Mesenchymal stem cell (in vitro differentiated cells and primary cell): ENCODE measurements around the gene INPP5D.

Experiments used
- DNase-seq: peaks from one replicate; pipeline ENCODE4 v3.0.0-alpha.2; 2013
- H2AFZ ChIP-seq: one replicate; pipeline ENCODE4 v1.6.1; 2013; ENCODE audit warnings: low read depth, mild to moderate bottlenecking, control low read depth, inconsistent platforms, low read length, moderate library complexity
- H2AK5ac ChIP-seq: 2 replicates; pipeline ENCODE4 v1.6.1; 2013; ENCODE audit warnings: low read length, moderate library complexity, mild to moderate bottlenecking, inconsistent platforms; ENCODE audit not compliant: severe bottlenecking
- H2BK120ac ChIP-seq: one replicate; pipeline ENCODE4 v1.6.1; 2013; ENCODE audit warnings: low read depth, mild to moderate bottlenecking, inconsistent platforms, low read length, moderate library complexity
- H2BK12ac ChIP-seq, 2 experiments: one replicate each; pipeline ENCODE4 v1.6.1; 2013; ENCODE audit warnings: inconsistent platforms in 2 of 2, low read length in 2 of 2, mild to moderate bottlenecking in 2 of 2, moderate library complexity in 2 of 2, control low read depth in 1 of 2
- H2BK15ac ChIP-seq: one replicate; pipeline ENCODE4 v1.6.1; 2013; ENCODE audit warnings: mild to moderate bottlenecking, low read depth, inconsistent platforms; ENCODE audit not compliant: poor library complexity, severe bottlenecking
- H2BK5ac ChIP-seq: 2 replicates; pipeline ENCODE4 v1.6.1; 2013; ENCODE audit warnings: low read depth, mild to moderate bottlenecking, low read length, control low read depth, inconsistent platforms; ENCODE audit not compliant: poor library complexity, severe bottlenecking
- H3K14ac ChIP-seq, 2 experiments: one replicate each; pipeline ENCODE4 v1.6.1; 2013; ENCODE audit warnings: inconsistent platforms in 2 of 2, low read length in 2 of 2, control low read depth in 1 of 2, mild to moderate bottlenecking in 1 of 2, moderate library complexity in 1 of 2
- H3K18ac ChIP-seq, 2 experiments: one replicate each; pipeline ENCODE4 v1.6.1; 2013; ENCODE audit warnings: inconsistent platforms in 2 of 2, low read length in 2 of 2, control low read depth in 1 of 2, low read depth in 1 of 2, mild to moderate bottlenecking in 1 of 2
- H3K23ac ChIP-seq, 2 experiments: one replicate each; pipeline ENCODE4 v1.6.1; 2013; ENCODE audit warnings: inconsistent platforms in 2 of 2, low read length in 2 of 2, mild to moderate bottlenecking in 2 of 2, moderate library complexity in 2 of 2, control low read depth in 1 of 2
- H3K27ac ChIP-seq: 2 replicates; pipeline ENCODE4 v1.5.1; 2013; ENCODE audit warnings: mild to moderate bottlenecking, moderate library complexity, low read length, control low read depth, inconsistent platforms; ENCODE audit not compliant: poor library complexity, severe bottlenecking
- H3K27me3 ChIP-seq, 2 experiments: 2 replicates each; pipeline versions ENCODE4 v1.6.1 to v1.7.0; 2013; ENCODE audit warnings: low read length in 2 of 2, mild to moderate bottlenecking in 2 of 2, moderate library complexity in 2 of 2, control low read depth in 1 of 2, inconsistent platforms in 1 of 2; ENCODE audit not compliant: control insufficient read depth in 1 of 2, insufficient read depth in 1 of 2
- H3K36me3 ChIP-seq, 2 experiments: 2 replicates each; pipeline versions ENCODE4 v1.6.1 to v1.7.0; 2013; ENCODE audit warnings: low read length in 2 of 2, control low read depth in 1 of 2, inconsistent platforms in 1 of 2, low read depth in 1 of 2, mild to moderate bottlenecking in 1 of 2; ENCODE audit not compliant: insufficient read depth in 2 of 2, control insufficient read depth in 1 of 2
- H3K4ac ChIP-seq, 2 experiments: one replicate each; pipeline ENCODE4 v1.6.1; 2013; ENCODE audit warnings: inconsistent platforms in 2 of 2, low read length in 2 of 2, mild to moderate bottlenecking in 2 of 2, moderate library complexity in 2 of 2, control low read depth in 1 of 2, low read depth in 1 of 2
- H3K4me1 ChIP-seq: 2 replicates; pipeline ENCODE4 v1.6.1; 2013; ENCODE audit warnings: low read depth, low read length, control low read depth; ENCODE audit not compliant: control insufficient read depth, insufficient read depth
- H3K4me2 ChIP-seq: 2 replicates; pipeline ENCODE4 v1.6.1; 2013; ENCODE audit warnings: low read length, mild to moderate bottlenecking, inconsistent platforms; ENCODE audit not compliant: poor library complexity, severe bottlenecking
- H3K4me3 ChIP-seq, 2 experiments: 2 replicates each; pipeline versions ENCODE4 v1.5.1 to v1.7.0; 2013; ENCODE audit warnings: low read length in 2 of 2, mild to moderate bottlenecking in 2 of 2, control low read depth in 1 of 2, low read depth in 1 of 2; ENCODE audit not compliant: insufficient read depth in 1 of 2
- H3K79me1 ChIP-seq: replicated peaks from 2 replicates; pipeline ENCODE4 v1.6.1; 2013; ENCODE audit warnings: mild to moderate bottlenecking, control low read depth, low read length, inconsistent platforms; ENCODE audit not compliant: poor library complexity, severe bottlenecking
- H3K9ac ChIP-seq: 2 replicates; pipeline ENCODE4 v1.7.0; 2013; ENCODE audit warnings: mild to moderate bottlenecking, low read length, moderate library complexity
- H3K9me3 ChIP-seq: 2 replicates; pipeline ENCODE4 v1.7.0; 2013; ENCODE audit warnings: mild to moderate bottlenecking, low read length; ENCODE audit not compliant: control insufficient read depth
- H4K8ac ChIP-seq: one replicate; pipeline ENCODE4 v1.6.1; 2013; ENCODE audit warnings: inconsistent platforms, mild to moderate bottlenecking, low read length, moderate library complexity
- H4K91ac ChIP-seq: one replicate; pipeline ENCODE4 v1.6.1; 2013; ENCODE audit warnings: mild to moderate bottlenecking, low read length, inconsistent platforms
- WGBS: methylation state at CpG from one replicate; pipeline ENCODE4 v1.1.7; 2013; ENCODE audit warnings: mixed read lengths; 5-methylcytosine and 5-hydroxymethylcytosine counted together

Gene INPP5D

DNA sequence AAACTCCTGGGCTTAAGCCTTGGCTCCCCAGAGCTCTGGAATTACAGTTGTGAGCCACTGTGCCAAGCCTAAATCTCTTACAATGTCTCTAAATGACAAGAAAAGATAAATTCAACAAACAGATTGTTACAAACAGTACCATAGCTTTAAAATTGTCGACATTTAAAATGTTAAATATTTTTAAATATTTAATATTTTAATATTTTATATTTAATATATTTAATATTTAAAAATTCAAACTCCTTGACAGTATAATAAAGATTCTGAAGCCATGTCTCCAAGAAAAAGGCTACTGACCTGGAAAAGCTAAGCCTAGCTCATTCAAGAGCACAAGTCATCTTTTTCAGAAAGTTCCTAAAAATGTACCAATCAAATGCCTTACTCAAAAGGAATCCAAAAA lies 75.3 kb downstream of the INPP5D start:
- Histone ChIP-seq H3K9me3 (peaks cover 16% of the 10 kb centered on the region), H3K4me1 (no peaks in the 10 kb centered on the region), H3K4ac (no peak overlapping the region), H3K27me3 (peaks cover 19 to 39% of the 10 kb centered on the region in 2 experiments), H2AFZ (no peak overlapping the region), H4K8ac (no peak overlapping the region), H3K4me2 (no peak overlapping the region), H3K14ac (no peak overlapping the region), H2BK15ac (no peak overlapping the region), H3K18ac (no peak overlapping the region), H3K27ac (no peak overlapping the region), H4K91ac (no peak overlapping the region), H2BK5ac (no peak overlapping the region), H3K9ac (no peak overlapping the region), H3K36me3 (no peaks in the 10 kb centered on the region), H3K79me1 (no peaks in the 10 kb centered on the region), H3K4me3 (no peak overlapping the region), H2BK12ac (no peak overlapping the region), H2BK120ac (no peak overlapping the region), H2AK5ac (no peak overlapping the region), H3K23ac (no peak overlapping the region)
- DNase-seq, result no peak
- no CpG with 5 or more reads among the region's 1 CpG for WGBS

DNA sequence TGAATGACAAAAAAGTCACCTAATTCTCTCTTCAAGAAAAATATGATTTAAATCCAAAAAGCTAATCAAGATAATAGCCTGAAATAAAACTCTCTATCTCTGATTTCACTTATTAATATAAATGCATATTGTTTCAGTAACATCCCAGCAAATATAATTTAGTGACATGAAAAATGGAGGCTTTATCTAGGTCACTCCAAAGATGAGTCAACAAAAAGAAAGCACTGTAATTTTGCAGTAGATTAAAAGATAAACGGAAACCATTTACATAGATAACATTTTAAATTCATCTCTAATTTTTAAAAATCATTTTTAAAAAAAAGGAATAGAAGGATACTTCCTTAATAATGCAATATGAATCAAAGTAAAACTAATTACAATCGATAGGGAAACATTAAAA lies 76.9 kb downstream of the INPP5D start:
- no peak overlapping the region for H3K4ac ChIP-seq
- H3K4me2 ChIP-seq, result no peak overlapping the region
- no peak overlapping the region for H2BK12ac ChIP-seq
- peaks cover 14 to 41% of the 10 kb centered on the region in 2 experiments for H3K27me3 ChIP-seq
- no peak overlapping the region for H3K18ac ChIP-seq
- no peak overlapping the region for H3K4me3 ChIP-seq
- no peaks in the 10 kb centered on the region for H3K36me3 ChIP-seq
- no peaks in the 10 kb centered on the region for H3K79me1 ChIP-seq
- no peak overlapping the region for H2BK5ac ChIP-seq
- no peak overlapping the region for H4K91ac ChIP-seq
- H2BK15ac ChIP-seq, result no peak overlapping the region
- H4K8ac ChIP-seq, result no peak overlapping the region
- 100% methylated on average over 1 of the region's 2 CpGs for WGBS
- H2AFZ ChIP-seq, result no peak overlapping the region
- H3K9ac ChIP-seq, result no peak overlapping the region
- H3K9me3 ChIP-seq, result peaks cover 16% of the 10 kb centered on the region
- no peak overlapping the region for H2BK120ac ChIP-seq
- no peak for DNase-seq
- H3K14ac ChIP-seq, result no peak overlapping the region
- no peaks in the 10 kb centered on the region for H3K4me1 ChIP-seq
- no peak overlapping the region for H3K27ac ChIP-seq
- no peak overlapping the region for H2AK5ac ChIP-seq
- no peak overlapping the region for H3K23ac ChIP-seq

DNA sequence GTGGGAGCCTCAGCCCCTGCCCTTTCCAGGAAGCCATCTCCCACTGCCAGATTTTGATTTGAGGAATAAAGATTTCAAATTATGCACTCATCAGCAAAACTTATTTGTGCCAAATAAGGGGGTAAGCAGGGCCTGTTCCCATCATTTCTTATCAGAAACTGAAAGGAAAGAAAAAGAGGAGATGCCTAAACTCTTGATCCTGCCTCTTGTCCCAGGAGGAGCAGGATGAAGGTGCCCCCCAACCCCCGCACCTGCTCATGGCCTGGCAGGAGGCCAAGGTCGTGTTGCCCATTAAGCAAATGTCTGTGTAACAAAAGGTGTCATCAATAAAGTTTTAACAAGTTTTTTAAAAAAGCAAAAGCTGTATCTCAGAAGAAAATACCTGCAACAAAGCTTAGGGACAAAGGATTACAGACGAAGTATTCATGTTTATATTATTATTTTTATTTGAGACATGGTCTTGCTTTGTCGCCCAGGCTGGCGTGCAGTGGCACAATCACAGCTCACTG lies 80.0 kb downstream of the INPP5D start:
- Histone ChIP-seq H3K79me1 (no peaks in the 10 kb centered on the region), H2AFZ (no peak overlapping the region), H2BK15ac (no peak overlapping the region), H3K4me3 (no peak overlapping the region), H2BK120ac (no peak overlapping the region), H3K4ac (no peak overlapping the region), H4K8ac (no peak overlapping the region), H4K91ac (no peak overlapping the region), H3K36me3 (no peaks in the 10 kb centered on the region), H3K14ac (no peak overlapping the region), H2AK5ac (no peak overlapping the region), H3K9ac (no peak overlapping the region), H3K4me1 (no peaks in the 10 kb centered on the region), H3K27me3 (peaks cover 4 to 44% of the 10 kb centered on the region in 2 experiments), H3K9me3 (peaks cover 13% of the 10 kb centered on the region), H3K18ac (no peak overlapping the region), H3K27ac (no peak overlapping the region), H2BK5ac (no peak overlapping the region), H2BK12ac (no peak overlapping the region), H3K4me2 (no peak overlapping the region), H3K23ac (no peak overlapping the region)
- 68% methylated on average over 4 of the region's 5 CpGs for WGBS
- no peak for DNase-seq

DNA sequence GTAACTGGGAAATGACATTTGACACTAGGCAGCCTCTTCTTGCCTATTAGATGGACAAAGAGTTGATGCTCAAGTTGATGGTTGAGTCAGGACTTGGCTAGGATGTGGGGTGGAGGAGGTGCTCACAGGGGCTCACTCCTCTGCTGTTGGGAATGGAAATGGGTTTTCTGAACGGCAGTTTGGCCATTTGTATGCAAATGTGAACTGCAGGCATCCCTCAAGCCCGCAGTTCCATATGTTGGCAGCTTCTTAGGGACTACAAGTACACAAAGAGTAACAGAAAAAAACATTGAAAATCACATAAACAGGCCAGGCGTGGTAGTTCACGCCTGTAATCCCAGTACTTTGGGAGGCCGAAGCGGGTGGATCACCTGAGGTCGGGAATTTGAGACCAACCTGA lies 80.8 kb downstream of the INPP5D start:
- H3K27me3 ChIP-seq, result peaks cover 12 to 50% of the 10 kb centered on the region in 2 experiments
- no peaks in the 10 kb centered on the region for H3K4me1 ChIP-seq
- H3K9me3 ChIP-seq, result peaks cover 8% of the 10 kb centered on the region
- no peaks in the 10 kb centered on the region for H3K79me1 ChIP-seq
- H3K9ac ChIP-seq, result no peak overlapping the region
- no peak overlapping the region for H3K4me3 ChIP-seq
- H3K4me2 ChIP-seq, result no peak overlapping the region
- no peak overlapping the region for H3K18ac ChIP-seq
- no peak overlapping the region for H4K8ac ChIP-seq
- no peak overlapping the region for H2BK120ac ChIP-seq
- H3K4ac ChIP-seq, result no peak overlapping the region
- H2BK15ac ChIP-seq, result no peak overlapping the region
- H4K91ac ChIP-seq, result no peak overlapping the region
- no peak overlapping the region for H3K27ac ChIP-seq
- no peak overlapping the region for H2AFZ ChIP-seq
- 57% methylated on average over 7 of the region's 7 CpGs for WGBS
- H3K36me3 ChIP-seq, result no peaks in the 10 kb centered on the region
- H3K14ac ChIP-seq, result no peak overlapping the region
- no peak overlapping the region for H2AK5ac ChIP-seq
- no peak overlapping the region for H3K23ac ChIP-seq
- DNase-seq, result no peak
- no peak overlapping the region for H2BK12ac ChIP-seq
- H2BK5ac ChIP-seq, result no peak overlapping the region
